D721Med (cell line): Measurements from ENCODE around the gene AP5Z1.

Experiments
- DNase-seq: peaks from one replicate; pipeline ENCODE4 v3.0.0; 2011; ENCODE audit warnings: low spot score; ENCODE audit not compliant: insufficient read length
- FAIRE-seq: peaks from 2 replicates; lab custom pipeline; 2011; peaks lifted over from hg19 to GRCh38; lab: Jason Lieb, UNC
- CTCF ChIP-seq: IDR thresholded peaks from 2 replicates; pipeline ENCODE4 v1.5.1; 2012; ENCODE audit warnings: mild to moderate bottlenecking, control low read depth; ENCODE audit not compliant: insufficient read depth; ENCODE audit errors: missing control alignments

Gene AP5Z1

GRCh38 chr7:4768597-4769569 lies 6.5 kb upstream of the AP5Z1 start:
- DNase-seq (no peak), FAIRE-seq (no peak)
- no peak for TF ChIP-seq CTCF

GRCh38 chr7:4769761-4770160 lies 5.7 kb upstream of the AP5Z1 start:
- no peak for FAIRE-seq
- no peak for DNase-seq
- no peak for TF ChIP-seq CTCF

- no peak for FAIRE-seq
- no peak for TF ChIP-seq CTCF
- no peak for DNase-seq
Observed at GRCh38 chr7:4770886-4771285, 4.5 kb upstream of the AP5Z1 start.

GRCh38 chr7:4771737-4772136 lies 3.7 kb upstream of the AP5Z1 start:
- DNase-seq (no peak), FAIRE-seq (no peak)
- no peak for TF ChIP-seq CTCF

- FAIRE-seq = no peak
- no peak for TF ChIP-seq CTCF
- DNase-seq = no peak
Observed at GRCh38 chr7:4772306-4772705, 3.1 kb upstream of the AP5Z1 start.

- FAIRE-seq (no peak), DNase-seq (no peak)
- TF ChIP-seq CTCF = no peak
Observed at GRCh38 chr7:4774007-4774406, 1.4 kb upstream of the AP5Z1 start.

GRCh38 chr7:4774658-4775249 lies 669 bp upstream of the AP5Z1 start:
- no peak for TF ChIP-seq CTCF
- DNase-seq (no peak), FAIRE-seq (no peak)
